ENCODE data around the gene CCDC200.

GRCh38 chr17:43183921-43184320 is 44.5 kb downstream of the CCDC200 start:
- no peak for TF ChIP-seq CTCF (IDR thresholded peaks at IDR 0.05; ENCODE audit: low read length)
- no peak for TF ChIP-seq EZH2 (IDR thresholded peaks at IDR 0.05; ENCODE audit: borderline replicate concordance, low read length)
